Measurements from ENCODE around the gene RNASEH2A. TPM values are rescaled to one million over a fixed set of nuclear protein-coding genes. Genes with fewer than 3 reads are reported as not detected.

Gene RNASEH2A
- total RNA-seq, 1 donor from 2014 or later, result 22.1 TPM

- POLR2A ChIA-PET, result interaction anchor here (0.5 to 1.2 kb wide), 2 partner anchors 50 to 82 kb away, joined by 7 to 13 read pairs; no protein-coding TSS in a partner anchor
- Mint-ChIP-seq H3K4me3 (no peak overlapping the region), H3K27ac (no peak overlapping the region), H3K4me1 (peaks cover 7% of the 10 kb centered on the region), H3K9me3 (no peaks in the 10 kb centered on the region), H3K36me3 (ENCODE audit: low read depth) (no peaks in the 10 kb centered on the region), H3K27me3 (peaks cover 20% of the 10 kb centered on the region)
- intact Hi-C loops (cut with micrococcal nuclease), result loop anchor here (1.0 to 5.0 kb wide), 6 partner anchors 51 to 285 kb away; no protein-coding TSS in a partner anchor
- TF ChIP-seq CTCF (IDR thresholded peaks at IDR 0.05), result peak; percentile 86
- ATAC-seq (ENCODE audit: low read depth), result peak; percentile 99
- CTCF ChIA-PET, result interaction anchor here (0.7 to 7.5 kb wide), 20 partner anchors 10 to 233 kb away, joined by 3 to 149 read pairs (median 6); partner anchors contain the start of genes DNASE2 and RNASEH2A
- DNase-seq, result peak; percentile 92
Measured at GRCh38 chr19:12847159-12848139, 41.1 kb downstream of the RNASEH2A start.

DNA sequence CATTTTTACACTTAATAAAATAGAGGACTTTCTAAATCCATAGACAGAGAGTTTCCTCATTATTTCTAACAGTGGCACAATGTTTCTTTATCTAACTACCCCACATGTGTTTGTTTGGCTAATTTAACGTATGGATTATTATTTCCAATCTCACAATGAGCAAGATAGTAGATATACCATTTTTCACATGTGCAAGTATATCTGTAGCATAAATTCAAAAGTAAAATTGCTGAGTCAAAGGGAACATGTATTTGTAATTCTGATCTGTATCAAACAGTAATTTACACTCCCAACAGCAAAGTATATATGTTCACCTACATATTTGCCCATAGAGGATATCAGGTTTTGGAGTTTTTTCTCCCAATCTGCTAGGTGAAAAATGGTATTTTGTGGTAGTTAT is 50.3 kb downstream of the RNASEH2A start:
- no peak for TF ChIP-seq CTCF (IDR thresholded peaks at IDR 0.05)

DNA sequence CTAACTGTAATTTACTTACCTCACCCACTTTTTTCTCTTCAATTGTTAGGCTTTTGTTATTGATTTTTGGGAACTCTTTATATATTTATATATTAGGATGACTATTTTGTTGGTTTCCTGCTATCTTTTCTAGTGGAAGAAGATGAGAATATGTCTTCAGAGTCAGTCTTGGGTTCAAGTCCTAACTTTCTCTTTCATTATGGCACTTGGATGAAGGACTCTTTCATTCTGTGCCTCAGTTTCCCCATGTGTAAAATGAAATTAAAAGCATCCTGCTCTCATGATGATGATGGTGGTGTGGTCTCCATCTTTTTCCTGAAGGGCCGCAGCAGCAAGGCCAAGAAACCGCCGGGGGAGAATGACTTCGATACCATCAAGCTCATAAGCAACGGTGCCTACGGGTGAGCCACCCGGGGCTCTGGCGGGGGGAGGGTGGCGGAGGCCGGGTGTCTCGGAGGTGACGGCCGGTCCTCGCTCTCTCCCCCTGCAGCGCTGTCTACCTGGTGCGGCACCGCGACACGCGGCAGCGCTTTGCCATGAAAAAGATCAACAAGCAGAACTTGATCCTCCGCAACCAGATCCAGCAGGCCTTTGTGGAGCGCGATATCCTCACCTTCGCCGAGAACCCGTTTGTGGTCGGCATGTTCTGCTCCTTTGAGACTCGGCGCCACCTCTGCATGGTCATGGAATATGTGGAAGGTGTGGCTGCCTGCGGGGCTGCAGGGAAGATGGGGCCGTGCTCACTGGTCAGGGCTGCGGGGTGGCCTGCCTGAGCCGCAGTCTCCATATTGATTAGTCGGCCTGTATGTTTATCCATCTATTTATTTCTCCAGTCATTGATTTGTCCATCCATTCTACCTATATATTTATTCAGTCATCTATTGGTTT is 51.9 kb downstream of the RNASEH2A start:
- H3K27ac Mint-ChIP-seq, result no peak overlapping the region
- peaks cover 2% of the 10 kb centered on the region for H3K27me3 Mint-ChIP-seq
- ATAC-seq (ENCODE audit: low read depth) (no peak), DNase-seq (no peak)
- ChIA-PET CTCF (no interaction called here), POLR2A (interaction anchor here (0.6 kb wide), 1 partner anchor 515 kb away, joined by 5 read pairs; no protein-coding TSS in a partner anchor)
- intact Hi-C loops (cut with micrococcal nuclease), result no loop called here
- no peak overlapping the region for H3K4me3 Mint-ChIP-seq
- no peak for TF ChIP-seq CTCF (IDR thresholded peaks at IDR 0.05)
- peaks cover 10% of the 10 kb centered on the region for H3K9me3 Mint-ChIP-seq
- H3K4me1 Mint-ChIP-seq, result no peaks in the 10 kb centered on the region
- no peaks in the 10 kb centered on the region for H3K36me3 Mint-ChIP-seq (ENCODE audit: low read depth)

More for the DNA sequence above, 50.3 kb downstream of the RNASEH2A start:
- no peak for DNase-seq
- no peaks in the 10 kb centered on the region for H3K4me1 Mint-ChIP-seq
- POLR2A ChIA-PET, result no interaction called here
- ATAC-seq (ENCODE audit: low read depth), result no peak
- H3K27ac Mint-ChIP-seq, result no peak overlapping the region
- CTCF ChIA-PET, result no interaction called here
- H3K9me3 Mint-ChIP-seq, result peaks cover 10% of the 10 kb centered on the region
- no peaks in the 10 kb centered on the region for H3K36me3 Mint-ChIP-seq (ENCODE audit: low read depth)
- H3K27me3 Mint-ChIP-seq, result peaks cover 2% of the 10 kb centered on the region
- no peak overlapping the region for H3K4me3 Mint-ChIP-seq
- intact Hi-C loops (cut with micrococcal nuclease), result no loop called here

- Mint-ChIP-seq H3K36me3 (ENCODE audit: low read depth) (no peaks in the 10 kb centered on the region), H3K4me3 (no peak overlapping the region), H3K9me3 (peaks cover 8% of the 10 kb centered on the region), H3K27ac (no peak overlapping the region), H3K27me3 (peaks cover 2% of the 10 kb centered on the region), H3K4me1 (no peaks in the 10 kb centered on the region)
- no peak for ATAC-seq (ENCODE audit: low read depth)
- no peak for TF ChIP-seq CTCF (IDR thresholded peaks at IDR 0.05)
- ChIA-PET CTCF (no interaction called here), POLR2A (no interaction called here)
- intact Hi-C loops (cut with micrococcal nuclease), result no loop called here
- DNase-seq, result no peak
Measured at GRCh38 chr19:12859546-12859945, 53.2 kb downstream of the RNASEH2A start.

Other genes with a start within 250 kb of the RNASEH2A start
- 15.6 TPM in 2 replicates for gene ZNF490, start 195.8 kb upstream of the RNASEH2A start, total RNA-seq
- gene ZNF791, start 195.7 kb upstream of the RNASEH2A start, total RNA-seq, result 37.5 and 46.1 TPM in 2 replicates
- gene MAN2B1, start 139.8 kb upstream of the RNASEH2A start, total RNA-seq, result 251 and 291 TPM in 2 replicates
- 17.7 and 20.8 TPM in 2 replicates for gene WDR83, start 139.8 kb upstream of the RNASEH2A start, total RNA-seq
- gene DHPS, start 124.7 kb upstream of the RNASEH2A start, total RNA-seq, result 141 and 160 TPM in 2 replicates
- not detected in 2 replicates for gene GNG14, start 118.6 kb upstream of the RNASEH2A start, total RNA-seq
- gene FBXW9, start 110.0 kb upstream of the RNASEH2A start, total RNA-seq, result 4.7 and 5.2 TPM in 2 replicates
- 73.9 and 91.5 TPM in 2 replicates for gene TNPO2, start 82.7 kb upstream of the RNASEH2A start, total RNA-seq
- 164 and 183 TPM in 2 replicates for gene TRIR, start 71.9 kb upstream of the RNASEH2A start, total RNA-seq
- 59.6 and 63.5 TPM in 2 replicates for gene GET3, start 69.1 kb upstream of the RNASEH2A start, total RNA-seq
- not detected in 2 replicates for gene BEST2, start 54.8 kb upstream of the RNASEH2A start, total RNA-seq
- 13.4 and 21.2 TPM in 2 replicates for gene HOOK2, start 31.0 kb upstream of the RNASEH2A start, total RNA-seq
- gene JUNB, start 15.1 kb upstream of the RNASEH2A start, total RNA-seq, result 127 and 132 TPM in 2 replicates
- gene PRDX2, start 4.8 kb upstream of the RNASEH2A start, total RNA-seq, result 53.1 and 55.6 TPM in 2 replicates
- gene THSD8, start 4.5 kb upstream of the RNASEH2A start, total RNA-seq, result 2.3 and 5.9 TPM in 2 replicates
- gene RTBDN, start 28.0 kb downstream of the RNASEH2A start, total RNA-seq, result not detected in 2 replicates
- 0.20 and 0.66 TPM in 2 replicates for gene MAST1, start 31.9 kb downstream of the RNASEH2A start, total RNA-seq
- 26.5 and 27.2 TPM in 2 replicates for gene DNASE2, start 74.9 kb downstream of the RNASEH2A start, total RNA-seq
- gene KLF1, start 80.6 kb downstream of the RNASEH2A start, total RNA-seq, result 0.12 TPM in 1 of 2 replicates, not detected in the other
- gene GCDH, start 84.6 kb downstream of the RNASEH2A start, total RNA-seq, result 62.3 and 73.9 TPM in 2 replicates
- 0.49 TPM in 1 of 2 replicates, not detected in the other for gene SYCE2, start 112.7 kb downstream of the RNASEH2A start, total RNA-seq
- 76.1 and 76.8 TPM in 2 replicates for gene FARSA, start 127.1 kb downstream of the RNASEH2A start, total RNA-seq
- gene CALR, start 132.0 kb downstream of the RNASEH2A start, total RNA-seq, result 721 and 802 TPM in 2 replicates
- gene RAD23A, start 139.3 kb downstream of the RNASEH2A start, total RNA-seq, result 106 and 112 TPM in 2 replicates
- gene GADD45GIP1, start 150.6 kb downstream of the RNASEH2A start, total RNA-seq, result 16.7 and 19.6 TPM in 2 replicates
- not detected in 2 replicates for gene DAND5, start 163.0 kb downstream of the RNASEH2A start, total RNA-seq
- 2.6 and 2.7 TPM in 2 replicates for gene NFIX, start 188.9 kb downstream of the RNASEH2A start, total RNA-seq